ENCODE results near the gene KLHDC8B. TPM values are rescaled to one million over a fixed set of nuclear protein-coding genes. Genes with fewer than 3 reads are reported as not detected.
A peak's percentile ranks its signal among the peaks of the same experiment; 100 is the strongest.

The KLHDC8B gene
- polyA plus RNA-seq, 3 donors, result 7.5 to 16.7 (median 12.9) TPM

GRCh38 chr3:49175530-49175929, 4.1 kb downstream of the KLHDC8B start:
- H3K4me1 ChIP-seq (ENCODE audit: control insufficient read depth in 1 of 2, insufficient read depth in 2 of 2, low read length in 2 of 2), result peaks cover 17 to 26% of the 10 kb centered on the region in 2 donors
- TF ChIP-seq, protein P1, sequence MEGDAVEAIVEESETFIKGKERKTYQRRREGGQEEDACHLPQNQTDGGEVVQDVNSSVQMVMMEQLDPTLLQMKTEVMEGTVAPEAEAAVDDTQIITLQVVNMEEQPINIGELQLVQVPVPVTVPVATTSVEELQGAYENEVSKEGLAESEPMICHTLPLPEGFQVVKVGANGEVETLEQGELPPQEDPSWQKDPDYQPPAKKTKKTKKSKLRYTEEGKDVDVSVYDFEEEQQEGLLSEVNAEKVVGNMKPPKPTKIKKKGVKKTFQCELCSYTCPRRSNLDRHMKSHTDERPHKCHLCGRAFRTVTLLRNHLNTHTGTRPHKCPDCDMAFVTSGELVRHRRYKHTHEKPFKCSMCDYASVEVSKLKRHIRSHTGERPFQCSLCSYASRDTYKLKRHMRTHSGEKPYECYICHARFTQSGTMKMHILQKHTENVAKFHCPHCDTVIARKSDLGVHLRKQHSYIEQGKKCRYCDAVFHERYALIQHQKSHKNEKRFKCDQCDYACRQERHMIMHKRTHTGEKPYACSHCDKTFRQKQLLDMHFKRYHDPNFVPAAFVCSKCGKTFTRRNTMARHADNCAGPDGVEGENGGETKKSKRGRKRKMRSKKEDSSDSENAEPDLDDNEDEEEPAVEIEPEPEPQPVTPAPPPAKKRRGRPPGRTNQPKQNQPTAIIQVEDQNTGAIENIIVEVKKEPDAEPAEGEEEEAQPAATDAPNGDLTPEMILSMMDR (IDR thresholded peaks at IDR 0.05), result no peak
- H2AFZ ChIP-seq (ENCODE audit: insufficient read depth, low read depth, low read length, poor library complexity, severe bottlenecking), result no peak overlapping the region
- H3K79me2 ChIP-seq (ENCODE audit: insufficient read depth, low read length), result no peaks in the 10 kb centered on the region
- H3K27me3 ChIP-seq (ENCODE audit: control insufficient read depth in 2 of 2, insufficient read depth in 2 of 2, low read length in 2 of 2), result no peaks in the 10 kb centered on the region
- no peak overlapping the region for H3K9ac ChIP-seq (ENCODE audit: insufficient read depth, low read length, poor library complexity, severe bottlenecking)
- Mint-ChIP-seq H3K4me3 (no peak overlapping the region), H3K27me3 (ENCODE audit: low read depth in 3 of 3) (peaks cover 0 to 2% (median 0%) of the 10 kb centered on the region in 3 donors), H3K36me3 (peaks cover 2 to 11% of the 10 kb centered on the region in 2 donors), H3K27ac (no peak overlapping the region), H3K9me3 (peaks cover 0 to 3% (median under 1%) of the 10 kb centered on the region in 7 donors), H3K4me1 (peaks cover 19% of the 10 kb centered on the region)
- peaks cover 0 to 6% of the 10 kb centered on the region in 2 donors for H3K36me3 ChIP-seq (replicated peaks in 1 of 2; ENCODE audit: control insufficient read depth in 1 of 2, insufficient read depth in 2 of 2, low read length in 2 of 2)
- H3K9me3 ChIP-seq (replicated peaks in 1 of 2; ENCODE audit: control insufficient read depth in 1 of 2, insufficient read depth in 1 of 2, low read length in 2 of 2), result no peaks in the 10 kb centered on the region
- H3K27ac ChIP-seq (ENCODE audit: low read depth in 1 of 2, low read length in 2 of 2), result no peak overlapping the region
- intact Hi-C loops (cut with micrococcal nuclease), result loop anchor here in 1 of 2 donors (10.0 kb wide), 1 partner anchor 269 kb away; no protein-coding TSS in a partner anchor
- no peak for DNase-seq
- H3K4me2 ChIP-seq (replicated peaks; ENCODE audit: extremely low read depth, low read length, poor library complexity, severe bottlenecking), result no peak overlapping the region
- H4K20me1 ChIP-seq (ENCODE audit: insufficient read depth, low read length), result no peaks in the 10 kb centered on the region
- H3K4me3 ChIP-seq (replicated peaks in 1 of 3; ENCODE audit: low read depth in 2 of 3, low read length in 3 of 3), result no peak overlapping the region
- WGBS (ENCODE audit: insufficient coverage), result 100% methylated on average over 4 of the region's 8 CpGs

- H3K36me3 ChIP-seq (replicated peaks in 1 of 2; ENCODE audit: control insufficient read depth in 1 of 2, insufficient read depth in 2 of 2, low read length in 2 of 2), result peaks cover 0 to 6% of the 10 kb centered on the region in 2 donors
- Mint-ChIP-seq H3K27me3 (ENCODE audit: low read depth in 3 of 3) (peaks cover 5 to 13% (median 6%) of the 10 kb centered on the region in 3 donors), H3K9me3 (peaks cover 0 to 3% (median 2%) of the 10 kb centered on the region in 7 donors), H3K36me3 (peaks cover 2 to 11% of the 10 kb centered on the region in 2 donors), H3K4me1 (peaks cover 15% of the 10 kb centered on the region), H3K27ac (peak overlapping the region in 2 of 7 donors; percentile 55), H3K4me3 (no peak overlapping the region)
- H3K27me3 ChIP-seq (ENCODE audit: control insufficient read depth in 2 of 2, insufficient read depth in 2 of 2, low read length in 2 of 2), result no peaks in the 10 kb centered on the region
- no peaks in the 10 kb centered on the region for H3K9me3 ChIP-seq (replicated peaks in 1 of 2; ENCODE audit: control insufficient read depth in 1 of 2, insufficient read depth in 1 of 2, low read length in 2 of 2)
- no peak overlapping the region for H2AFZ ChIP-seq (ENCODE audit: insufficient read depth, low read depth, low read length, poor library complexity, severe bottlenecking)
- intact Hi-C loops (cut with micrococcal nuclease), result loop anchor here in 1 of 2 donors (10.0 kb wide), 1 partner anchor 268 kb away; no protein-coding TSS in a partner anchor
- TF ChIP-seq, protein P1 (IDR thresholded peaks at IDR 0.05), result no peak
- H3K4me3 ChIP-seq (replicated peaks in 1 of 3; ENCODE audit: low read depth in 2 of 3, low read length in 3 of 3), result no peak overlapping the region
- no peak for DNase-seq
- peaks cover 6 to 14% of the 10 kb centered on the region in 2 donors for H3K4me1 ChIP-seq (ENCODE audit: control insufficient read depth in 1 of 2, insufficient read depth in 2 of 2, low read length in 2 of 2)
- H3K79me2 ChIP-seq (ENCODE audit: insufficient read depth, low read length), result no peaks in the 10 kb centered on the region
- no peak overlapping the region for H3K27ac ChIP-seq (ENCODE audit: low read depth in 1 of 2, low read length in 2 of 2)
- no peak overlapping the region for H3K9ac ChIP-seq (ENCODE audit: insufficient read depth, low read length, poor library complexity, severe bottlenecking)
- H4K20me1 ChIP-seq (ENCODE audit: insufficient read depth, low read length), result no peaks in the 10 kb centered on the region
- 40% methylated on average over 1 of the region's 2 CpGs for WGBS (ENCODE audit: insufficient coverage)
- no peak overlapping the region for H3K4me2 ChIP-seq (replicated peaks; ENCODE audit: extremely low read depth, low read length, poor library complexity, severe bottlenecking)
Observed at GRCh38 chr3:49177073-49177472, 5.7 kb downstream of the KLHDC8B start.

All from CD14-positive monocyte (primary cell).